Mesothelial cell of epicardium (in vitro differentiated cells): ENCODE results near the gene ZNF765. TPM values are rescaled to one million over a fixed set of nuclear protein-coding genes. Genes with fewer than 3 reads are reported as not detected.
"Not testable (repeated sequence)": the region's sequence is repeated elsewhere in the genome, so short reads cannot be mapped to it uniquely, and the experiment has no call there.

ENCODE experiments used
- DNase-seq, 2 experiments: peaks; one replicate each; pipeline ENCODE4 v3.0.0; 2021; ENCODE audit warnings: low spot score in 2 of 2; ENCODE audit not compliant: unreplicated experiment in 2 of 2
- H3K27ac Mint-ChIP-seq: 2 replicates; pipeline ENCODE4 v1.8.0; 2021; ENCODE audit warnings: mixed read lengths
- H3K27me3 Mint-ChIP-seq: 2 replicates; pipeline ENCODE4 v1.8.0; 2021; ENCODE audit warnings: low read depth, mixed read lengths
- H3K36me3 Mint-ChIP-seq: 2 replicates; pipeline ENCODE4 v1.8.0; 2021; ENCODE audit warnings: mixed read lengths
- H3K4me1 Mint-ChIP-seq: 2 replicates; pipeline ENCODE4 v1.8.0; 2021; ENCODE audit warnings: mixed read lengths
- H3K4me3 Mint-ChIP-seq: 2 replicates; pipeline ENCODE4 v1.8.0; 2021; ENCODE audit warnings: mild to moderate bottlenecking, moderate library complexity, mixed read lengths
- H3K9me3 Mint-ChIP-seq: 2 replicates; pipeline ENCODE4 v1.8.0; 2021; ENCODE audit warnings: mixed read lengths
- CTCF ChIP-seq: fragments of 200-600 bp; sonication (generic); IDR thresholded peaks from one replicate; pipeline ENCODE4 v1.5.0; 2021; ENCODE audit warnings: antibody characterized with exemption; ENCODE audit not compliant: unreplicated experiment
- total RNA-seq: library from RNA; stranded (reverse); gene quantifications from 3 replicates; pipeline ENCODE4 v1.2.1, GENCODE V29; 2021

The ZNF765 gene
- total RNA-seq, 1 donor from 2014 or later = 17.7 TPM

DNA sequence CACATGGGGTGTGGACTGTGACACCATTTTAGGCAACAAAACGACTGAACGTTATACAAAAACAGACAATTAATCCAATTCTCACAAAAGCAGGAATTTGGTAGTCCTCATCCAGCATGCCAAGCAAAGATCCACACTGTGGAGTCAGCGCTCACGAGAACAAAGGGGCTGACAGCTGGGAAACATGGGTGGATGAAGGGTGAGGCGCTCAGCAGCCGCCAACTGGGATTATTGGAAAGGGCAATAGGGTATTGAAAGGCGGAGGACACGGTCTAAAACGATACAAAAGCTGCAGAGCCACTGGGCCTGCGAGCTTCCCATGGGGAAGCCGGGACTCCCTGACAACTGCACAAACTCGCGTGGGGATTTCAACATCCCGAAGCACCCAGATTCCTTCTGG, 67.9 kb downstream of the ZNF765 start:
- H3K36me3 Mint-ChIP-seq = peaks cover 25% of the 10 kb centered on the region
- H3K4me3 Mint-ChIP-seq = no peak overlapping the region
- DNase-seq = no peak
- no peak for TF ChIP-seq CTCF
- H3K27me3 Mint-ChIP-seq = peaks cover 4% of the 10 kb centered on the region
- peaks cover 5% of the 10 kb centered on the region for H3K4me1 Mint-ChIP-seq
- H3K27ac Mint-ChIP-seq = no peak overlapping the region
- peaks cover 38% of the 10 kb centered on the region for H3K9me3 Mint-ChIP-seq

DNA sequence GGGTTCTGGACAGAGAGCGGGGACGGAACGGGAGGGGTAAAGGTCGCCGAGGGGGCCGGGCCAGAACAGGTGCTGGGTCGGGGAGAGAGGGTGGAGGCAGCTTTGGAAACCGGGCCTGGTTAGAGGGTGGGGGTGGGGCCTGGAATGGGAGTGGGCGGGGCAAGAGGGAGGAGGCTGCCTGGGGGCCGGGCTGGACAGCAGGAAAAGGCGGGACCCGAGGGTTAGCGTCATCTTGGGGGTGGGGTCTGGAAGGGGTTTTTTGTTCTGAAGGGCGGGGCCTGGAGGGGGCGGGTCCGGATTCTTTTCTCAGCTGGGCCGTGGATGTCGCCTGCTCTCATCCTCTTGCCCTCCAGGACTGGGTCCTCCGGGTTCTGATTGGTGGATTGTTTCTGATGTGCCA, 68.3 kb downstream of the ZNF765 start:
- Mint-ChIP-seq H3K27me3 (peaks cover 4% of the 10 kb centered on the region), H3K9me3 (peaks cover 34% of the 10 kb centered on the region), H3K4me1 (peaks cover 7% of the 10 kb centered on the region), H3K27ac (no peak overlapping the region), H3K4me3 (no peak overlapping the region), H3K36me3 (peaks cover 21% of the 10 kb centered on the region)
- no peak for TF ChIP-seq CTCF
- DNase-seq = no peak

DNA sequence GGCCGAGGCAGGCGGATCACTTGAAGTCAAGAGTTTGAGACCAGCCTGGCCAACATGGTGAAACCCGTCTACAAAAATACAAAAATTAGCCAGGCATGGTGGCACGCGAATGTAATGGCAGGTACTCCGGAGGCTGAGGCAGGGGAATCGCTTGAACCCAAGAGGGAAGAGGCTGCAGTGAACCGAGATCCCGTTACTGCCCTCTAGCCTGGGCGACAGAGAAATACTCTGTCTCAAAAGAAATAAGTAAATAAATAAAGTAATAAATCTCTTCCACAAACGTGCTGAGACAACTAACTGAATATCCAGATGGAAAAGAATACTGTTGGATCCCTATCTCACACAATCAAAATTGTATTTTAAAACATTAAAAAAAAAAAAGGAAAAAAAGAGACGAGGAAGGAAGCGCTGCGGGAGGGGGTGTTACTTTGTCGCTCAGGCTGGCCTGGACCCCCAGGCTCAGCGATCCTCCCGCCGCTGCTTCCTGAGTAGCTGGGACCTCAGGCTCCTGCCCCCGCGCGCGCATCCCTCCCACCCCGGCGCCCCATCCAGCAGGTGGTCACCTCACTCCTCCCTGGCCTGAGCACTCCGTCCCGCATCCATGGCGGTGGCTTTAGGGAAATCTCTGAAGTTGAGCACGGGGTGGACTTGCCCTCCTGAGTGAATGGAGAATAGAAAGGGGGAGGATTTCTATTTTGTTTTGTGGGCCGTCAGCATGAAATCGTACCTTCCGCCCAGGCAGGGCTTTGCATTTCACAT, 72.0 kb downstream of the ZNF765 start:
- Mint-ChIP-seq H3K4me3 (peak overlapping the region; percentile 98), H3K27ac (peak overlapping the region; percentile 12), H3K4me1 (peaks cover 20% of the 10 kb centered on the region), H3K9me3 (peaks cover 11% of the 10 kb centered on the region), H3K36me3 (peaks cover 6% of the 10 kb centered on the region), H3K27me3 (peaks cover 4% of the 10 kb centered on the region)
- no peak for TF ChIP-seq CTCF
- DNase-seq = no peak

DNA sequence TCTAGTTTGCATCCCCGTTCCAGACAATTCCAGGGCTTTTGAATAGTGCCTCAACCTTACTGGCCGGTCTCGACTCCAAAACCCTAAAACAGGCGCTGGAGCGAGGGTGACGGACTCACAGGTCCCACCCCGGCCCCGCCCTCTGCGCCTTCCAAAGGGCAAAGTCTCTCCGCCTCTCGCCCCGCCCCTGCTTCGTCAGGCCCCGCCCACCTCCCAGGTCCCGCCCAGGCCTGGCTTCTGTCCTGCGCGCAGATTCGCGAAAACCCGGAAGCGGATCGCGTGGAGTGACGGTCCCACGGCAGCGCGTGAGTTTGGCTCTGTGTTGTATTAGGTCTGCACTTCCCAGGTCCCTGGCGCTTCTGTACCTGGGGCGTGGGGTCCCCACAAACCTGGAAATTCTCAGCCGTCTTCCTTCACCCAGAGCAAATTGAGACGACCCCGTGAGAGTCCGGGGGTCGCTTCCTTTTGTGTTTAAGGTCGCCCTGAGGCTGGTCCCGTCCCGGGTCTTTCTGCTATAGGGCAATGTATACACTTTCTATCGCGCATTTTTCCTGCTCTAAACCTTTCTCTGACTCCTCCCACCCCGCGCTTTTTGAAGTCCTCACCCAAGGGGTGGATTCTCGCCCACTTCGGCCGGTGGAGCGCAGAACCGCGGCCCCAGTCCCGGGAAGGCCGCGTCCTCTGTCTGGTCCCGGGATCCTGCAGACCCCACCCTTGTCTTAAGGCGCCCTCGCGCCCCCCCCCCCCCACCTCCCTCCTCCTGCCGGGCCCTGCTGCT, 72.7 kb downstream of the ZNF765 start, which contains the start of gene ZNF813:
ZNF813 (plus strand) TSS at position 249 of the 778 bp plus-strand sequence. CDS start 16,090 bp downstream, outside the sequence.
- Mint-ChIP-seq H3K9me3 (peaks cover 9% of the 10 kb centered on the region), H3K27ac (peak within 1 kb of the TSS; percentile 98), H3K27me3 (peaks cover 4% of the 10 kb centered on the region), H3K4me1 (peaks cover 20% of the 10 kb centered on the region), H3K36me3 (peaks cover 8% of the 10 kb centered on the region), H3K4me3 (peak within 1 kb of the TSS; percentile 98)
- TF ChIP-seq CTCF = no peak
- DNase-seq = peak; percentile 85 to 94

DNA sequence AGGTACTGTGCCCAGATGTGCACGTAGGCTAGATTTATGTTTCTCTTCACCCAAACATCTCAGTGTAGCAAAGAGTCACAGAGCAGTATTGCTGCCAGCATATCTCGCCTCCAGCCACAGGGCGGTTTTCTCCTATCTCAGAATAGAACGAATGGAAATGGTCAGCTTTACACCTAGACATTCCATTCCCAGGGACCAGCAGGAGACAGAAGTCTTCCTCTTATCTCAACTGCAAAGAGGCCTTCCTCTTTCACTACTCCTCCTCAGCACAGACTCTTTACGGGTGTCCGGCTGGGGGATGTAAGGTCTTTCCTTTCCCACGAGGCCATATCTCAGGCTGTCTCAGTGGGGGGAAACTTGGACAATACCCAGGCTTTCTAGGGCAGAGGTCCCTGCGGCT, 73.7 kb downstream of the ZNF765 start:
- H3K27me3 Mint-ChIP-seq, DNase-seq, H3K9me3 Mint-ChIP-seq, H3K36me3 Mint-ChIP-seq: not testable (repeated sequence)
- Mint-ChIP-seq H3K4me3 (peak overlapping the region; percentile 98), H3K4me1 (peaks cover 20% of the 10 kb centered on the region), H3K27ac (peak overlapping the region; percentile 98)

DNA sequence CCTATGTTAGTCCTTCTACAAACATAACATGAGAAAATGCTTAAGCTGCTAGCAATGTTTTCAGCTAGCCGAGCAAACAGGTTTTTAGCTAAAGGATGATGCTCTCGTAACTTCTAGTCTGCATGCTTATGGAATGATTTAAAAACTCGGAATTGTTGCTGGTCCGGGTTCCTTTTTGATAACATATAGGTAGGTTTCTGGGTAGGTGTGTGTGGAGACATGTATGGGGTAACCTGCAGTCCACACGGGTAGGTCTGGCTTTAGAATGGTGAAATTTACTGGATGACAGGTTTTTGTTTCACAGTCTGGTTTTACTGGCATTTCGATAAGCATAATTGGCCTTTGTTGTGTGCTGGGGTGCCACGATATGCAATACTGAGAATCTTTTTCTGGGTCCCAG, 77.0 kb downstream of the ZNF765 start:
- peaks cover 6% of the 10 kb centered on the region for H3K9me3 Mint-ChIP-seq
- no peak for TF ChIP-seq CTCF
- peaks cover 15% of the 10 kb centered on the region for H3K36me3 Mint-ChIP-seq
- peaks cover 19% of the 10 kb centered on the region for H3K4me1 Mint-ChIP-seq
- no peak for DNase-seq
- H3K27me3 Mint-ChIP-seq = no peaks in the 10 kb centered on the region
- no peak overlapping the region for H3K27ac Mint-ChIP-seq
- H3K4me3 Mint-ChIP-seq = no peak overlapping the region

GRCh38 chr19:53474832-53475231, 79.9 kb downstream of the ZNF765 start:
- H3K4me3 Mint-ChIP-seq, H3K27ac Mint-ChIP-seq, DNase-seq, H3K27me3 Mint-ChIP-seq, H3K4me1 Mint-ChIP-seq: not testable (repeated sequence)
- peaks cover 18% of the 10 kb centered on the region for H3K9me3 Mint-ChIP-seq
- peaks cover 38% of the 10 kb centered on the region for H3K36me3 Mint-ChIP-seq

DNA sequence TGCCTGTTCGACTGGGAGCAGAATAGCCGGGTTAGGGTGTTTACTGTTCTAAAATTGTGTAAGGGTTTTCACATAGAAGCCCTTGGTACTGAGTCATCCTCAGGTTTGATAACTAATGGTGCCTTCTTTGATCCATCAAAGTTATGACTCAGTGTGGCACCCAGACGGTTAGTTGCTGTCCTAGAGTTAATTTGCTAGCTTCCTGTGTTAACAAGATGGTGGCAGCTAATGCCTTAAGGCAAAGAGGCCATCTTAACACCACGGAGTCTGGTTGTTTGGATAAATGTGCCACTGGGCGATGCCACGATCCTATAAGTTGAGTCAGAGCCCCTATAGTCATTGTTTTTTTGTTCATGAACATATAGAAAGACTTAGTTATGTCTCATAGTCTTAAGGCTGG, 80.5 kb downstream of the ZNF765 start:
- not testable (repeated sequence) for H3K27me3 Mint-ChIP-seq, DNase-seq, H3K27ac Mint-ChIP-seq, H3K4me3 Mint-ChIP-seq, H3K4me1 Mint-ChIP-seq
- peaks cover 19% of the 10 kb centered on the region for H3K9me3 Mint-ChIP-seq
- H3K36me3 Mint-ChIP-seq = peaks cover 45% of the 10 kb centered on the region
